A549 (cell line): ENCODE data around the gene POLE.

Source experiments
- CBX2 ChIP-seq: fragments of 200-600 bp; sonication (generic); IDR thresholded peaks from 2 replicates; pipeline ENCODE4 v1.6.1; 2016; ENCODE audit warnings: low read depth, mild to moderate bottlenecking, borderline replicate concordance
- CHD2 ChIP-seq: fragments of 150-350 bp; IDR thresholded peaks from 2 replicates; pipeline ENCODE4 v1.6.1; 2014; ENCODE audit warnings: low read length; ENCODE audit not compliant: partially characterized antibody
- CTCF ChIP-seq: fragments of >200 bp; sonication (Bioruptor Twin); formaldehyde crosslinking; IDR thresholded peaks from 3 replicates; pipeline ENCODE4 v1.5.1; 2016
- ELK1 ChIP-seq: fragments of 150-350 bp; IDR thresholded peaks from 2 replicates; pipeline ENCODE4 v1.6.1; 2014; ENCODE audit warnings: low read depth, mild to moderate bottlenecking, low read length
- EP300 ChIP-seq, 2 experiments: fragments of >200 bp; sonication (Bioruptor Twin); formaldehyde crosslinking; IDR thresholded peaks; 2 replicates in 1 of 2; 3 replicates in 1 of 2; pipeline ENCODE4 v1.6.1; 2016 to 2017
- MYC ChIP-seq: IDR thresholded peaks from 2 replicates; pipeline ENCODE4 v1.6.1; 2012; ENCODE audit warnings: mild to moderate bottlenecking, inconsistent platforms, low read length, improper control_type of control experiment, borderline replicate concordance
- PBX3 ChIP-seq: IDR thresholded peaks from 2 replicates; pipeline ENCODE4 v1.6.1; 2012
- POLR2A ChIP-seq: IDR thresholded peaks from 2 replicates; pipeline ENCODE4 v1.6.1; 2012; ENCODE audit warnings: mild to moderate bottlenecking, low read length
- RAD21 ChIP-seq, 2 experiments: fragments of >200 bp in 1 of 2; sonication (Bioruptor Twin) in 1 of 2; formaldehyde crosslinking in 1 of 2; IDR thresholded peaks in 1 of 2; conservative IDR thresholded peaks in 1 of 2; 2 replicates in 1 of 2; 3 replicates in 1 of 2; pipeline ENCODE4 v1.6.1; 2012 to 2018; ENCODE audit warnings: inconsistent platforms in 1 of 2
- RCOR1 ChIP-seq: fragments of 150-350 bp; IDR thresholded peaks from 2 replicates; pipeline ENCODE4 v1.6.1; 2014; ENCODE audit warnings: antibody characterized with exemption, low read length, low read depth
- REST ChIP-seq: fragments of 200-600 bp; sonication (generic); IDR thresholded peaks from 2 replicates; pipeline ENCODE4 v1.6.1; 2016; ENCODE audit warnings: antibody characterized with exemption, mild to moderate bottlenecking, moderate library complexity
- RNF2 ChIP-seq: fragments of 200-600 bp; sonication (generic); IDR thresholded peaks from 2 replicates; pipeline ENCODE4 v1.6.1; 2016; ENCODE audit warnings: low read depth, mild to moderate bottlenecking, antibody characterized with exemption, moderate library complexity, borderline replicate concordance
- SMC3 ChIP-seq: fragments of >200 bp; sonication (Bioruptor Twin); formaldehyde crosslinking; IDR thresholded peaks from 3 replicates; pipeline ENCODE4 v1.6.1; 2018; ENCODE audit warnings: inconsistent platforms
- USF2 ChIP-seq: fragments of 450-650 bp; IDR thresholded peaks from 2 replicates; pipeline ENCODE4 v1.6.1; 2014; ENCODE audit warnings: antibody characterized with exemption

- TF ChIP-seq CTCF (no peak), RAD21 (conservative IDR thresholded peaks at IDR 0.05 in 1 of 2, IDR thresholded peaks at IDR 0.05 in 1 of 2) (no peak), EP300 (IDR thresholded peaks at IDR 0.05) (no peak), ELK1 (no peak), MYC (no peak), REST (no peak), CHD2 (no peak), POLR2A (no peak), RCOR1 (no peak), RNF2 (no peak), PBX3 (no peak), SMC3 (no peak), CBX2 (no peak), USF2 (no peak)
These were observed 37.8 kb downstream of the POLE start for GRCh38 chr12:132649226-132649945.
